A549 (cell line): ENCODE measurements around the gene C5.

Experiments used
- CEBPB ChIP-seq, 2 experiments: fragments of >200 bp in 1 of 2; sonication (Bioruptor Twin) in 1 of 2; formaldehyde crosslinking in 1 of 2; IDR thresholded peaks; 2 replicates each; pipeline ENCODE4 v1.6.1; 2012 to 2016
- MYC ChIP-seq: IDR thresholded peaks from 2 replicates; pipeline ENCODE4 v1.6.1; 2012; ENCODE audit warnings: mild to moderate bottlenecking, inconsistent platforms, low read length, improper control_type of control experiment, borderline replicate concordance
- POLR2A ChIP-seq: IDR thresholded peaks from 2 replicates; pipeline ENCODE4 v1.6.1; 2012; ENCODE audit warnings: mild to moderate bottlenecking, low read length
- RFX5 ChIP-seq: fragments of 450-650 bp; IDR thresholded peaks from 2 replicates; pipeline ENCODE4 v1.7.1; 2014; ENCODE audit warnings: antibody characterized with exemption, mild to moderate bottlenecking, moderate library complexity
- SMC3 ChIP-seq: fragments of >200 bp; sonication (Bioruptor Twin); formaldehyde crosslinking; IDR thresholded peaks from 3 replicates; pipeline ENCODE4 v1.6.1; 2018; ENCODE audit warnings: inconsistent platforms
- ZC3H11A ChIP-seq: fragments of 450-650 bp; IDR thresholded peaks from 2 replicates; pipeline ENCODE4 v1.6.1; 2014; ENCODE audit warnings: antibody characterized with exemption, mild to moderate bottlenecking
- TF ChIP-seq, protein P1 (sequence below): fragments of >200 bp; sonication (Bioruptor Twin); formaldehyde crosslinking; IDR thresholded peaks from 3 replicates; pipeline ENCODE4 v1.5.1; 2016
- TF ChIP-seq, protein P2 (sequence below): IDR thresholded peaks from 2 replicates; pipeline ENCODE4 v1.6.1; 2012
- TF ChIP-seq, protein P3 (sequence below): fragments of 450-650 bp; IDR thresholded peaks from 2 replicates; pipeline ENCODE4 v1.6.1; 2014; ENCODE audit warnings: antibody characterized with exemption

DNA sequence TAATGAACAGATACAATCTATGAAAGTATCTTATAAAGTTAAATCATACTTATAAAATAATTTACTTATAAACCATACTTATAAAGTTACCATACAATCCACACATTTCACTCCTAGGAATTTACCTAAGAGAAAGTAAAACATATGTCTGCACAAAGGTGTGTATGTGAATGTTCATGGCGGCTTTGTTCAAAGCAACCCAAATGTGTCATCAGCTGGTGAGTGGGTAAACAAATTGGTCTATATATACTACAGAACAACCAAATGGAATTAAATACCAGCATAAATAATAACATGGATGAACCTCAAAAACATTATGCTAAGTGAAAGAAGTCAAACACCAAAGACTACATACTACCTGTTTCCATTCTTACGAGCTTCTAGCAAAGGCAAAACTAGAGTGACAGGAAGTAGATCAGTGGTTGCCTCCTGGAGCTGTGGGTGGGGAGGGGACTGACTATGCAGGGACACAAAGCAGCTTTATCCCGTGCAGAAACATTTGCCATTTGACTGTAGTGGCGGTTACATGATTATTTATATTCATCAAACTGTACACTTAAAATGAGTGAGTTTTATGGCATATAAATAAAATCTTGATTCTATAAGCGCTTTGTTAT is 134.1 kb downstream of the C5 start:
- TF ChIP-seq MYC (no peak), POLR2A (no peak), SMC3 (no peak), ZC3H11A (no peak), RFX5 (no peak), CEBPB (IDR thresholded peaks at IDR 0.05) (no peak)
- TF ChIP-seq, protein P1, sequence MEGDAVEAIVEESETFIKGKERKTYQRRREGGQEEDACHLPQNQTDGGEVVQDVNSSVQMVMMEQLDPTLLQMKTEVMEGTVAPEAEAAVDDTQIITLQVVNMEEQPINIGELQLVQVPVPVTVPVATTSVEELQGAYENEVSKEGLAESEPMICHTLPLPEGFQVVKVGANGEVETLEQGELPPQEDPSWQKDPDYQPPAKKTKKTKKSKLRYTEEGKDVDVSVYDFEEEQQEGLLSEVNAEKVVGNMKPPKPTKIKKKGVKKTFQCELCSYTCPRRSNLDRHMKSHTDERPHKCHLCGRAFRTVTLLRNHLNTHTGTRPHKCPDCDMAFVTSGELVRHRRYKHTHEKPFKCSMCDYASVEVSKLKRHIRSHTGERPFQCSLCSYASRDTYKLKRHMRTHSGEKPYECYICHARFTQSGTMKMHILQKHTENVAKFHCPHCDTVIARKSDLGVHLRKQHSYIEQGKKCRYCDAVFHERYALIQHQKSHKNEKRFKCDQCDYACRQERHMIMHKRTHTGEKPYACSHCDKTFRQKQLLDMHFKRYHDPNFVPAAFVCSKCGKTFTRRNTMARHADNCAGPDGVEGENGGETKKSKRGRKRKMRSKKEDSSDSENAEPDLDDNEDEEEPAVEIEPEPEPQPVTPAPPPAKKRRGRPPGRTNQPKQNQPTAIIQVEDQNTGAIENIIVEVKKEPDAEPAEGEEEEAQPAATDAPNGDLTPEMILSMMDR = no peak
- TF ChIP-seq, protein P2, sequence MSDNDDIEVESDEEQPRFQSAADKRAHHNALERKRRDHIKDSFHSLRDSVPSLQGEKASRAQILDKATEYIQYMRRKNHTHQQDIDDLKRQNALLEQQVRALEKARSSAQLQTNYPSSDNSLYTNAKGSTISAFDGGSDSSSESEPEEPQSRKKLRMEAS = no peak
- TF ChIP-seq, protein P3, sequence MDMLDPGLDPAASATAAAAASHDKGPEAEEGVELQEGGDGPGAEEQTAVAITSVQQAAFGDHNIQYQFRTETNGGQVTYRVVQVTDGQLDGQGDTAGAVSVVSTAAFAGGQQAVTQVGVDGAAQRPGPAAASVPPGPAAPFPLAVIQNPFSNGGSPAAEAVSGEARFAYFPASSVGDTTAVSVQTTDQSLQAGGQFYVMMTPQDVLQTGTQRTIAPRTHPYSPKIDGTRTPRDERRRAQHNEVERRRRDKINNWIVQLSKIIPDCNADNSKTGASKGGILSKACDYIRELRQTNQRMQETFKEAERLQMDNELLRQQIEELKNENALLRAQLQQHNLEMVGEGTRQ = no peak
